NCI-H2081 (cell line): Measurements from ENCODE around the gene CISD3.

Experiments used
- DNase-seq, 2 experiments: peaks; one replicate each; lab custom pipeline; 2025; lab: John Stamatoyannopoulos, UW

CISD3 gene

DNA sequence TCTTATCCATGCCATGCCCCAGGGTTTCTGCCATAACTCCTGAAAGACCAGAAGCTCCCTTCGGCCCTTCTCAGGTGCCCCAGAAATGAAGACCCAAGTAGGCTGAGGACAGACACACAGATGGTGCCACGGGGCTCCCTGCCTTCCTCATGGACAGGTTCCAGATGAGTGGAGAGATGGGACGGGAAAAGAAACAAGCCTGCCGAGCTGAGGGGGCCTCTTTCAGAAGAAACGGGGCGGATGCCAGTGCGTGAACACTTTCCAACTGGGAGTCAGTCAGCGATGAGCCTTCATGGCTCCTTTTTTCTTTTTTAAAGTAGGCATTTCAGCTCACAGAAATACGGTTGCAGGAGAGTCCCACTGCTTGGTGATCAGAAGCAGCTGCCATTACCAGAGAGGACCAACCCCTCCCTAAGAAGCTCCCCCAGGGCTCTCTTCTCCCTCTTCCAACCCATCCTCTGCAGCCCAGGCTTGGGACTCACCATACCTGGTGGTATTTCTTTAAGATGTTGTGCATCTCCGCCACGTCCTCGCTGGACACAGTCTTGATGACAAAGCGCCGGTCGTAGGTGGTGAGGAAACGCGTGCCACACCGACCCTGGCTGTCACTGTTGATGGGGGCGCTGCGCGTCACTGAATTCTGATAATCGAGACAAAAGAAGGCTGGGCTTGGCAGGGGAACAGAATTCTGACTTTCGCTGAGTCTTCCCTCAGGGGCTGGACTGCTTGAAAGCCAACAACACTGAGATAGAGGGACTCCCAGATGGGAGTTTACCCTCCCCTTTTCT, 50.0 kb downstream of the CISD3 start:
- DNase-seq = no peak

DNA sequence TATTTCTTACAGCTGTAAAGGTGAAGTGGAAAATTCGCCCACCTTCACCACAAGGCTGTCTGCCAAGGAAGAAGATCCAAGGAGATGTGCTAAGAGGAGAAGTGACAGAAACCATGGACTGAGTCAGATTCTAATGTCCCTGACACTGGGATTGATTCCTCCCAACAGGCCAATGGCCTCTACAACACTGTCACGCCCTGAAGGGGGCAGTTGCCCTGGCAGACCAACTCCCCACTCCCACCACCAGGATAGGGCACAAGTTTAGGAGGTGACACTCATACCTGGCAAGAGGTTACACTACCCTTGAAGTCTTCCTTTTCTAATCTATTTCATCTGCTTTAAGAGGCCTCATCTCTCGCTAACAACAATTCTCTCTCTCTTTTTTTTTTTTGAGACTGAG, 53.1 kb downstream of the CISD3 start:
- no peak for DNase-seq
